Keratinocyte (primary cell): ENCODE measurements around the gene PDE1C.

ENCODE experiments used
- EZH2 ChIP-seq: IDR thresholded peaks from one replicate; pipeline ENCODE4 v1.6.1; 2012; ENCODE audit warnings: inconsistent platforms, mild to moderate bottlenecking, low read length, moderate library complexity
- TF ChIP-seq, protein P1 (sequence below), 3 experiments: IDR thresholded peaks in 1 of 3; conservative IDR thresholded peaks in 1 of 3; optimal IDR thresholded peaks in 1 of 3; 2 replicates in 2 of 3; 3 replicates in 1 of 3; pipeline versions ENCODE3 to v1.5.1; 2011; ENCODE audit warnings: low read length in 3 of 3, mild to moderate bottlenecking in 3 of 3, moderate library complexity in 2 of 3, control low read depth in 1 of 3, inconsistent platforms in 1 of 3; ENCODE audit not compliant: insufficient read depth in 2 of 3; ENCODE audit errors: extremely low read depth in 1 of 3

DNA sequence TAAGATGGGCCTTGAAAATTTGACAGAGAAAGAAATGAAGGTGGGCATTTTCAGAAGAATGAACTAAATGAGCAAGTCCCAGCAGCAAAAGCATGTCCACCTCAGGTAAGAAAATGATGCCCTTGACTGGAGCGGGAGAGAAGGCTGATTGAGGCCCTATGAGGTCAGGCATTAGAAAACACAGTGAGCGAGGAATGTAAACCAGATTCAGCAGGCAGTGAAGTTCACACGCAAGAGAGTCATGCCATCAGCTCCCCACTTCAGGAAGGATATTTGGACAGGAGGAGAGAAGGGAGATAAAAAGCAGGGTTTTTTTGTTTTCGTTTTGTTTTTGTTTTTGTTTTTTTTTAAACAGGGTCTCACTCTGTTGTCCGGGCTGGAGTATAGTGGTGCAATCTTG lies 216.8 kb downstream of the PDE1C start:
- TF ChIP-seq, protein P1, sequence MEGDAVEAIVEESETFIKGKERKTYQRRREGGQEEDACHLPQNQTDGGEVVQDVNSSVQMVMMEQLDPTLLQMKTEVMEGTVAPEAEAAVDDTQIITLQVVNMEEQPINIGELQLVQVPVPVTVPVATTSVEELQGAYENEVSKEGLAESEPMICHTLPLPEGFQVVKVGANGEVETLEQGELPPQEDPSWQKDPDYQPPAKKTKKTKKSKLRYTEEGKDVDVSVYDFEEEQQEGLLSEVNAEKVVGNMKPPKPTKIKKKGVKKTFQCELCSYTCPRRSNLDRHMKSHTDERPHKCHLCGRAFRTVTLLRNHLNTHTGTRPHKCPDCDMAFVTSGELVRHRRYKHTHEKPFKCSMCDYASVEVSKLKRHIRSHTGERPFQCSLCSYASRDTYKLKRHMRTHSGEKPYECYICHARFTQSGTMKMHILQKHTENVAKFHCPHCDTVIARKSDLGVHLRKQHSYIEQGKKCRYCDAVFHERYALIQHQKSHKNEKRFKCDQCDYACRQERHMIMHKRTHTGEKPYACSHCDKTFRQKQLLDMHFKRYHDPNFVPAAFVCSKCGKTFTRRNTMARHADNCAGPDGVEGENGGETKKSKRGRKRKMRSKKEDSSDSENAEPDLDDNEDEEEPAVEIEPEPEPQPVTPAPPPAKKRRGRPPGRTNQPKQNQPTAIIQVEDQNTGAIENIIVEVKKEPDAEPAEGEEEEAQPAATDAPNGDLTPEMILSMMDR (optimal IDR thresholded peaks at IDR 0.05 in 1 of 3, IDR thresholded peaks at IDR 0.05 in 1 of 3, conservative IDR thresholded peaks at IDR 0.05 in 1 of 3; ENCODE audit: extremely low read depth in 1 of 3, insufficient read depth in 2 of 3, low read length in 3 of 3) = no peak
- TF ChIP-seq EZH2 = no peak
